Panc1 (cell line): Measurements from ENCODE around the gene NCBP2. TPM values are rescaled to one million over a fixed set of nuclear protein-coding genes. Genes with fewer than 3 reads are reported as not detected.

Source experiments
- ATAC-seq: fragments of 200-7000 bp; cut with Tn5 transposase; 2 replicates; pipeline ENCODE4 v1.9.1; 2020; ENCODE audit warnings: mild to moderate bottlenecking, moderate library complexity
- BruUV-seq: library from RNA; stranded (reverse); fragments of 400-500 nt; replicated peaks from 2 replicates; lab custom pipeline; 2021; lab: Mats Ljungman, UMichigan
- CTCF ChIA-PET: fragments of 300-600 bp; sonication (Branson Sonifier 250); formaldehyde crosslinking; loops from one replicate; lab custom pipeline; 2022; ENCODE audit warnings: antibody characterized with exemption; lab: Charles Lee
- POLR2A ChIA-PET: fragments of 300-600 bp; sonication (Branson Sonifier 250); formaldehyde crosslinking; loops from one replicate; lab custom pipeline; 2022; ENCODE audit warnings: antibody characterized with exemption; lab: Charles Lee
- DNase-seq: peaks from one replicate; pipeline ENCODE4 v3.0.0-alpha.2; 2010; ENCODE audit warnings: low read depth, low spot score
- H3K27ac ChIP-seq: 2 replicates; pipeline ENCODE4 v1.5.1; 2011; ENCODE audit warnings: mild to moderate bottlenecking, low read length, inconsistent platforms
- H3K27me3 ChIP-seq: fragments of 200-500 bp; sonication (Bioruptor generic); 2 replicates; pipeline ENCODE4 v1.6.0; 2014; ENCODE audit warnings: low read length, inconsistent platforms; ENCODE audit not compliant: control insufficient read depth, insufficient read depth
- H3K36me3 ChIP-seq: fragments of 200-500 bp; sonication (Bioruptor generic); 2 replicates; pipeline ENCODE4 v1.5.1; 2014; ENCODE audit warnings: inconsistent platforms, mild to moderate bottlenecking, low read length, moderate library complexity; ENCODE audit not compliant: control insufficient read depth, insufficient read depth
- H3K4me1 ChIP-seq: 2 replicates; pipeline ENCODE4 v1.5.1; 2011; ENCODE audit warnings: inconsistent platforms, mild to moderate bottlenecking, low read length, moderate library complexity; ENCODE audit not compliant: control insufficient read depth, insufficient read depth
- H3K4me3 ChIP-seq, 2 experiments: 2 replicates each; pipeline ENCODE4 v1.5.1; 2011 to 2012; ENCODE audit warnings: low read depth in 2 of 2, low read length in 2 of 2, mild to moderate bottlenecking in 2 of 2, inconsistent platforms in 1 of 2, moderate library complexity in 1 of 2
- H3K9me3 ChIP-seq: fragments of 200-500 bp; sonication (Bioruptor generic); 2 replicates; pipeline ENCODE4 v1.5.1; 2014; ENCODE audit warnings: low read depth, mild to moderate bottlenecking, inconsistent platforms, low read length, moderate library complexity; ENCODE audit not compliant: control insufficient read depth, insufficient read depth
- POLR2AphosphoS5 ChIP-seq: IDR thresholded peaks from 2 replicates; pipeline ENCODE4 v1.6.1; 2012; ENCODE audit warnings: mild to moderate bottlenecking, low read depth, low read length, moderate library complexity
- SIN3A ChIP-seq: IDR thresholded peaks from 2 replicates; pipeline ENCODE4 v1.6.1; 2012; ENCODE audit warnings: low read depth, mild to moderate bottlenecking, low read length, moderate library complexity, borderline replicate concordance; ENCODE audit not compliant: insufficient read depth
- TCF7L2 ChIP-seq: IDR thresholded peaks from 2 replicates; pipeline ENCODE4 v1.6.1; 2011; ENCODE audit warnings: mild to moderate bottlenecking, low read depth, low read length, inconsistent platforms
- in situ Hi-C: cut with HindIII; loops from 2 replicates; pipeline ENCODE4 v1.10.0; 2016; ENCODE audit warnings: low sequenced_read_pairs, low pct_unique_long_range_greater_than_20kb
- intact Hi-C: fragments of 100-400 bp; cut with micrococcal nuclease; formaldehyde crosslinking; loops from one replicate; pipeline ENCODE4 v1.10.0; 2022; ENCODE audit not compliant: unreplicated experiment
- total RNA-seq: library from RNA; stranded (reverse); gene quantifications from one replicate; pipeline ENCODE4 v1.2.1, GENCODE V29; 2021; ENCODE audit not compliant: unreplicated experiment
- TF ChIP-seq, protein P1 (sequence below): fragments of 450-650 bp; IDR thresholded peaks from 2 replicates; pipeline ENCODE4 v1.5.1; 2017; ENCODE audit warnings: mild to moderate bottlenecking
- TF ChIP-seq, protein P2 (sequence below), 2 experiments: IDR thresholded peaks; 2 replicates each; pipeline ENCODE4 v1.6.1; 2011 to 2012; ENCODE audit warnings: low read depth in 2 of 2, control low read depth in 1 of 2, low read length in 1 of 2, mild to moderate bottlenecking in 1 of 2, moderate library complexity in 1 of 2; ENCODE audit not compliant: insufficient read depth in 1 of 2

Gene NCBP2
- total RNA-seq, 1 experiment from 2014 or later = 122 TPM

GRCh38 chr3:196962108-196962929 is 20.0 kb upstream of the NCBP2 start:
- CTCF ChIA-PET = no interaction called here
- in situ Hi-C loops = no loop called here
- no peak for ATAC-seq

GRCh38 chr3:196954832-196955231 is 12.5 kb upstream of the NCBP2 start:
- ATAC-seq = no peak
- no TSS peak for BruUV-seq
- Histone ChIP-seq H3K27me3 (no peaks in the 10 kb centered on the region), H3K4me1 (no peaks in the 10 kb centered on the region), H3K27ac (no peak overlapping the region), H3K4me3 (no peak overlapping the region), H3K9me3 (no peaks in the 10 kb centered on the region), H3K36me3 (no peaks in the 10 kb centered on the region)
- ChIA-PET POLR2A (no interaction called here), CTCF (interaction anchor here (0.7 kb wide), 1 partner anchor 10 kb away, joined by 3 read pairs; no protein-coding TSS in a partner anchor)
- in situ Hi-C loops (no loop called here), intact Hi-C loops (no loop called here)
- DNase-seq = no peak
- TF ChIP-seq, protein P1, sequence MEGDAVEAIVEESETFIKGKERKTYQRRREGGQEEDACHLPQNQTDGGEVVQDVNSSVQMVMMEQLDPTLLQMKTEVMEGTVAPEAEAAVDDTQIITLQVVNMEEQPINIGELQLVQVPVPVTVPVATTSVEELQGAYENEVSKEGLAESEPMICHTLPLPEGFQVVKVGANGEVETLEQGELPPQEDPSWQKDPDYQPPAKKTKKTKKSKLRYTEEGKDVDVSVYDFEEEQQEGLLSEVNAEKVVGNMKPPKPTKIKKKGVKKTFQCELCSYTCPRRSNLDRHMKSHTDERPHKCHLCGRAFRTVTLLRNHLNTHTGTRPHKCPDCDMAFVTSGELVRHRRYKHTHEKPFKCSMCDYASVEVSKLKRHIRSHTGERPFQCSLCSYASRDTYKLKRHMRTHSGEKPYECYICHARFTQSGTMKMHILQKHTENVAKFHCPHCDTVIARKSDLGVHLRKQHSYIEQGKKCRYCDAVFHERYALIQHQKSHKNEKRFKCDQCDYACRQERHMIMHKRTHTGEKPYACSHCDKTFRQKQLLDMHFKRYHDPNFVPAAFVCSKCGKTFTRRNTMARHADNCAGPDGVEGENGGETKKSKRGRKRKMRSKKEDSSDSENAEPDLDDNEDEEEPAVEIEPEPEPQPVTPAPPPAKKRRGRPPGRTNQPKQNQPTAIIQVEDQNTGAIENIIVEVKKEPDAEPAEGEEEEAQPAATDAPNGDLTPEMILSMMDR = no peak
- TF ChIP-seq SIN3A = no peak
- TF ChIP-seq, protein P2, sequence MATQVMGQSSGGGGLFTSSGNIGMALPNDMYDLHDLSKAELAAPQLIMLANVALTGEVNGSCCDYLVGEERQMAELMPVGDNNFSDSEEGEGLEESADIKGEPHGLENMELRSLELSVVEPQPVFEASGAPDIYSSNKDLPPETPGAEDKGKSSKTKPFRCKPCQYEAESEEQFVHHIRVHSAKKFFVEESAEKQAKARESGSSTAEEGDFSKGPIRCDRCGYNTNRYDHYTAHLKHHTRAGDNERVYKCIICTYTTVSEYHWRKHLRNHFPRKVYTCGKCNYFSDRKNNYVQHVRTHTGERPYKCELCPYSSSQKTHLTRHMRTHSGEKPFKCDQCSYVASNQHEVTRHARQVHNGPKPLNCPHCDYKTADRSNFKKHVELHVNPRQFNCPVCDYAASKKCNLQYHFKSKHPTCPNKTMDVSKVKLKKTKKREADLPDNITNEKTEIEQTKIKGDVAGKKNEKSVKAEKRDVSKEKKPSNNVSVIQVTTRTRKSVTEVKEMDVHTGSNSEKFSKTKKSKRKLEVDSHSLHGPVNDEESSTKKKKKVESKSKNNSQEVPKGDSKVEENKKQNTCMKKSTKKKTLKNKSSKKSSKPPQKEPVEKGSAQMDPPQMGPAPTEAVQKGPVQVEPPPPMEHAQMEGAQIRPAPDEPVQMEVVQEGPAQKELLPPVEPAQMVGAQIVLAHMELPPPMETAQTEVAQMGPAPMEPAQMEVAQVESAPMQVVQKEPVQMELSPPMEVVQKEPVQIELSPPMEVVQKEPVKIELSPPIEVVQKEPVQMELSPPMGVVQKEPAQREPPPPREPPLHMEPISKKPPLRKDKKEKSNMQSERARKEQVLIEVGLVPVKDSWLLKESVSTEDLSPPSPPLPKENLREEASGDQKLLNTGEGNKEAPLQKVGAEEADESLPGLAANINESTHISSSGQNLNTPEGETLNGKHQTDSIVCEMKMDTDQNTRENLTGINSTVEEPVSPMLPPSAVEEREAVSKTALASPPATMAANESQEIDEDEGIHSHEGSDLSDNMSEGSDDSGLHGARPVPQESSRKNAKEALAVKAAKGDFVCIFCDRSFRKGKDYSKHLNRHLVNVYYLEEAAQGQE (IDR thresholded peaks at IDR 0.05; ENCODE audit: insufficient read depth in 1 of 2, low read depth in 2 of 2, low read length in 1 of 2) = no peak
- no peak for TF ChIP-seq TCF7L2
- TF ChIP-seq POLR2AphosphoS5 = no peak

More at GRCh38 chr3:196962108-196962929, 20.0 kb upstream of the NCBP2 start:
- H3K36me3 ChIP-seq = no peaks in the 10 kb centered on the region
- H3K27ac ChIP-seq = no peak overlapping the region
- no peak for DNase-seq
- POLR2A ChIA-PET = no interaction called here
- TF ChIP-seq, protein P2 (IDR thresholded peaks at IDR 0.05; ENCODE audit: insufficient read depth in 1 of 2, low read depth in 2 of 2, low read length in 1 of 2) = no peak
- TF ChIP-seq, protein P1 = no peak
- no peak for TF ChIP-seq TCF7L2
- no peak for TF ChIP-seq SIN3A
- TF ChIP-seq POLR2AphosphoS5 = no peak
- no TSS peak for BruUV-seq
- no peaks in the 10 kb centered on the region for H3K4me1 ChIP-seq
- H3K4me3 ChIP-seq = no peak overlapping the region
- no peaks in the 10 kb centered on the region for H3K27me3 ChIP-seq
- H3K9me3 ChIP-seq = no peaks in the 10 kb centered on the region
- intact Hi-C loops = no loop called here
